Neuronal stem cell (in vitro differentiated cells): ENCODE results near the gene PLPP1.

ENCODE experiments used
- DNase-seq: peaks from one replicate; pipeline ENCODE4 v3.0.0-alpha.2; 2013; ENCODE audit warnings: low spot score
- H2AFZ ChIP-seq: one replicate; pipeline ENCODE4 v1.6.1; 2013; ENCODE audit warnings: mild to moderate bottlenecking, low read length, inconsistent platforms
- H2AK5ac ChIP-seq: 2 replicates; pipeline ENCODE4 v1.6.1; 2013; ENCODE audit warnings: low read depth, mild to moderate bottlenecking, inconsistent platforms, low read length, moderate library complexity, mixed read lengths
- H2BK120ac ChIP-seq: 2 replicates; pipeline ENCODE4 v1.6.1; 2013; ENCODE audit warnings: low read depth, mild to moderate bottlenecking, inconsistent platforms, low read length, moderate library complexity, mixed read lengths
- H2BK12ac ChIP-seq: one replicate; pipeline ENCODE4 v1.6.1; 2013; ENCODE audit warnings: low read length, inconsistent platforms
- H2BK15ac ChIP-seq: 2 replicates; pipeline ENCODE4 v1.6.1; 2013; ENCODE audit warnings: mild to moderate bottlenecking, low read length, inconsistent platforms, mixed read lengths
- H2BK5ac ChIP-seq: one replicate; pipeline ENCODE4 v1.6.1; 2013; ENCODE audit warnings: inconsistent platforms, mild to moderate bottlenecking, low read length, moderate library complexity
- H3K14ac ChIP-seq: one replicate; pipeline ENCODE4 v1.6.1; 2013; ENCODE audit warnings: low read length, inconsistent platforms
- H3K18ac ChIP-seq: 2 replicates; pipeline ENCODE4 v1.6.1; 2013; ENCODE audit warnings: low read length, inconsistent platforms
- H3K23ac ChIP-seq: 2 replicates; pipeline ENCODE4 v1.6.1; 2013; ENCODE audit warnings: low read depth, mild to moderate bottlenecking, mixed read lengths, low read length, inconsistent platforms; ENCODE audit not compliant: poor library complexity
- H3K27ac ChIP-seq: replicated peaks from 3 replicates; pipeline ENCODE4 v1.5.1; 2013; ENCODE audit warnings: low read length, inconsistent platforms
- H3K27me3 ChIP-seq, 3 experiments: 2 replicates each; pipeline ENCODE4 v1.6.1; 2013; ENCODE audit warnings: low read length in 3 of 3, mild to moderate bottlenecking in 2 of 3, inconsistent platforms in 1 of 3, low read depth in 1 of 3, mixed read lengths in 1 of 3, moderate library complexity in 1 of 3; ENCODE audit not compliant: control insufficient read depth in 3 of 3, insufficient read depth in 3 of 3
- H3K36me3 ChIP-seq, 2 donors: replicated peaks in 1 of 2; 2 replicates each; pipeline ENCODE4 v1.6.1; 2013; ENCODE audit warnings: low read length in 2 of 2; ENCODE audit not compliant: control insufficient read depth in 2 of 2, insufficient read depth in 2 of 2
- H3K4ac ChIP-seq: 2 replicates; pipeline ENCODE4 v1.6.1; 2013; ENCODE audit warnings: inconsistent platforms, mild to moderate bottlenecking, low read length, moderate library complexity
- H3K4me1 ChIP-seq, 2 donors: 1 replicate in 1 of 2; 2 replicates in 1 of 2; pipeline ENCODE4 v1.6.1; 2013; ENCODE audit warnings: low read length in 2 of 2, low read depth in 1 of 2; ENCODE audit not compliant: control insufficient read depth in 2 of 2, insufficient read depth in 1 of 2
- H3K4me2 ChIP-seq: one replicate; pipeline ENCODE4 v1.6.1; 2013; ENCODE audit warnings: mild to moderate bottlenecking, low read length, inconsistent platforms; ENCODE audit not compliant: insufficient read depth, poor library complexity, severe bottlenecking
- H3K4me3 ChIP-seq, 2 donors: 2 replicates each; pipeline ENCODE4 v1.5.1; 2013; ENCODE audit warnings: low read length in 2 of 2, mild to moderate bottlenecking in 2 of 2, inconsistent platforms in 1 of 2, moderate library complexity in 1 of 2
- H3K79me1 ChIP-seq: one replicate; pipeline ENCODE4 v1.6.1; 2013; ENCODE audit warnings: low read depth, mild to moderate bottlenecking, inconsistent platforms, low read length, moderate library complexity
- H3K9ac ChIP-seq: one replicate; pipeline ENCODE4 v1.6.1; 2013; ENCODE audit warnings: mild to moderate bottlenecking, low read depth, low read length, inconsistent platforms; ENCODE audit not compliant: poor library complexity
- H3K9me3 ChIP-seq, 2 donors: replicated peaks in 1 of 2; 2 replicates each; pipeline versions ENCODE3 to v1.6.1; 2013; ENCODE audit warnings: low read length in 2 of 2, mild to moderate bottlenecking in 2 of 2, inconsistent platforms in 1 of 2, low read depth in 1 of 2, mixed read lengths in 1 of 2, moderate library complexity in 1 of 2; ENCODE audit not compliant: control insufficient read depth in 2 of 2, insufficient read depth in 1 of 2
- H4K8ac ChIP-seq: one replicate; pipeline ENCODE4 v1.6.1; 2013; ENCODE audit warnings: low read depth, mild to moderate bottlenecking, inconsistent platforms, low read length, moderate library complexity
- H4K91ac ChIP-seq: one replicate; pipeline ENCODE4 v1.6.1; 2013; ENCODE audit warnings: low read length, low read depth, mild to moderate bottlenecking, inconsistent platforms; ENCODE audit not compliant: poor library complexity
- WGBS, 2 donors: extraction: QIAGEN DNeasy Blood & Tissue Kit; methylation state at CpG; one replicate each; pipeline ENCODE4 v1.1.7; 2013; ENCODE audit warnings: missing lambda C conversion rate in 2 of 2, mixed read lengths in 1 of 2; ENCODE audit not compliant: insufficient read length in 2 of 2, insufficient replicate concordance in 1 of 2; ENCODE audit errors: extremely low coverage in 2 of 2; 5-methylcytosine and 5-hydroxymethylcytosine counted together

The PLPP1 gene

DNA sequence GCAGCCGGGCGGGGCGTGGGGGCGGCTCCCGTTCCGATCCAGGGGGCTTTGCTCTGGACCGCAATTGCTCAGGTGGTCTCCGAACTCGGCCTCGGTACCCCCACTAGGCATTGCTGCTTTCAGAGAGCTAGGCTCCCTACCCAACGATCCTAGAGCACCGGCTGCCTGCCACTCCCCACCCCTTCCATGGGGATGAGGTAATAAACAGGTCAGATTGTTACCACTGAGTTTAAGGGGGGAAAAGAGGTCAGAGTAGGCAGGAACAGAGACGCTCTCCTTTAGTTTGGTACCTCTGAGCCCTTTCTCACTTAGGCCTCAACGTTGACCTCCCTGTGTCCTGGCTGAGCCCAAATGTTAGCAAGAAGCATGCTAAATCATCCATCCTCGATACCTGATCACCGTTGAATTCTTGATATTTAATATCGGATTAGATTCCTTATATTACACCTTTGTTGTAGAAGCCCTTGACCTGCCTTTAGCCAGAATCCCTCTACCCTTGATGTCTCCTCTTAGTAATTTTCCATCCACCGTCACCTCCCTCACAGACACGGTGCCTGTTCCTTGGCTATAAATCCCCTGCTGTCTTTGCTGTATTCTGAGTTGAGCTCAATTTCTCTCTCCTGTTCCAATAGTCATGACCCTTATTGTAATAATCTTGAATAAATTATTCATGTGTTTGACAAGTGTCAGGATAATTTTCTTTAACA is 588 bp upstream of the PLPP1 start:
- no CpG with 5 or more reads among the region's 19 CpGs for WGBS, 2 donors
- H3K27ac ChIP-seq: peak overlapping the region; percentile 56
- DNase-seq: no peak

DNA sequence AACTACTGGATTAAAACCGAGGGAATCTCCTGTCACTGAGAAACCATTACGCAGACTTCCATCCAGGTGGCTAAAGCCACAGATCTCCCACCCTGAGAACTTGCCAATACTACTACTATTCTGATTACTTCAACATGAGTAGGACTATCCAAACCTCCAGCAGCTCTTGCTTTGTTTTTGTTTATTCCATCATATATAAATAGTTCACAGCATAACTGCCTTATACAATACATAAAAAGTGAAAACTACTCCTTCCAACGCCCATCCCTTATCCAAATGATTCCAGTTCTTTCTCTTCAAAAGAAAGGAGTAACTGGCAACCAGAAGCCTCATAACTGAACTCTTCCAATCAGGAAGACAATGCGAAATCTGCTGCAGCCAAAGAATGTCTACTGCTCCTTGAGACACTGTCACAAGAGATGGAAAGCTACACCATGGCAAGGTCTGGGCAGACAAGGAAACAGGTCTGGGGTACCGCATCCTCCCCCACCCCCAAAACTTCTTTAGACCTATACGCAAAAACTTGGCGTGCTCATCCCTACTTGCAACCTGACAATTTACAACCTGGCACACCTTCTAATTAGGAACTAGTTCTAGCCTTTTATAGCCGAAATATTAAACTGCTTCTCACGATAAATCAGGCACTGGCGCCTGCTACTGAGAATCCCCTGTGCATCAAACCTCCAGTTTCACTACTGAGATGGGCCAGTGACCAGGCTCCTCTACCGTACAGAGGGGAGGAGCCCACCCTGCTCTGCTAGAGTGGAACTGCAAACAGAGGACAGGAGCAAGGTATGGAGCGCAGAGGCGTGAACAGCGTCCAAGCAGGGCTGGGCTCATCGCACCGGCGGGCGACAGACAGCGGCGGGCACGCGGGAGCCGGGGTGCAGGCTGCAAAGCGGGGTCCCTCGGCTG is 986 bp downstream of the PLPP1 start:
- Histone ChIP-seq H3K14ac (peak overlapping the region; percentile 94), H2BK12ac (no peak overlapping the region), H2BK15ac (peak overlapping the region; percentile 79), H3K9ac (peak overlapping the region; percentile 97), H3K36me3 (no peaks in the 10 kb centered on the region), H3K18ac (peak overlapping the region; percentile 99), H3K4me2 (peak overlapping the region; percentile 75), H2BK120ac (no peak overlapping the region), H3K27ac (peak overlapping the region; percentile 96), H3K4me1 (peaks cover 3 to 5% of the 10 kb centered on the region in 2 donors), H3K4ac (no peak overlapping the region), H3K4me3 (peak overlapping the region; percentile 80 to 97), H2AFZ (peak overlapping the region; percentile 100), H4K91ac (no peak overlapping the region), H2AK5ac (no peak overlapping the region), H3K79me1 (peaks cover 4% of the 10 kb centered on the region), H3K27me3 (peaks cover 0 to 7% (median 0%) of the 10 kb centered on the region in 3 experiments), H3K9me3 (no peaks in the 10 kb centered on the region), H4K8ac (no peak overlapping the region), H2BK5ac (peak overlapping the region; percentile 99), H3K23ac (peak overlapping the region; percentile 93)
- DNase-seq: peak; percentile 62
- WGBS, 2 donors: no CpG with 5 or more reads among the region's 25 CpGs

More for the DNA sequence above, 588 bp upstream of the PLPP1 start:
- Histone ChIP-seq H3K9me3 (no peaks in the 10 kb centered on the region), H2BK120ac (no peak overlapping the region), H3K9ac (peak overlapping the region; percentile 90), H2BK12ac (no peak overlapping the region), H3K18ac (peak overlapping the region; percentile 90), H3K4ac (no peak overlapping the region), H2AFZ (peak overlapping the region; percentile 100), H4K91ac (no peak overlapping the region), H3K4me1 (peaks cover 3 to 5% of the 10 kb centered on the region in 2 donors), H3K23ac (peak overlapping the region; percentile 93), H2BK5ac (peak overlapping the region; percentile 99), H3K36me3 (no peaks in the 10 kb centered on the region), H3K4me3 (peak overlapping the region; percentile 80 to 91), H4K8ac (no peak overlapping the region), H3K14ac (no peak overlapping the region), H3K79me1 (peaks cover 4% of the 10 kb centered on the region), H3K27me3 (peaks cover 0 to 7% (median 0%) of the 10 kb centered on the region in 3 experiments), H3K4me2 (peak overlapping the region; percentile 75), H2AK5ac (no peak overlapping the region), H2BK15ac (peak overlapping the region; percentile 14)

DNA sequence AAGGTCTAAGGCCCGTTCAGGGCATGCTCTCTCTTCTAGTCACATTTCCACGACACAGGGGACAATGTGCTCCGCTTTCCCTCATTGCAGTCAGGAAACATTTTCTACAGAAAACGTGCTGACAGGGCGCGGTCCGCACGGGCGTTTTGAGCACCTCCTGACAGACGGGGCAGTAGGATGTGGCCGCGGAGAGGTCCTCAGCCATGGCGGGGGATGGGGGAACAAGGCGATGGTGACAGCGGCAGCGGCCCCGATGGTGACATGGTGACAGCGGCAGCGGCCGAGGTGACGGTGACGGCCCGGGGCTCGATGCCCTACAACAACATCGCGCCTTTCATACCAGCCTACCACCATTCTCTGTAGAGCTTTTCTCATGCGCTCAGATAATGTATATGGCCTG is 4.1 kb downstream of the PLPP1 start:
- Histone ChIP-seq H4K8ac (no peak overlapping the region), H3K4me2 (no peak overlapping the region), H3K36me3 (no peaks in the 10 kb centered on the region), H3K27me3 (peaks cover 0 to 1% (median 0%) of the 10 kb centered on the region in 3 experiments), H2BK5ac (no peak overlapping the region), H3K18ac (peak overlapping the region; percentile 71), H2BK15ac (no peak overlapping the region), H3K9ac (no peak overlapping the region), H4K91ac (no peak overlapping the region), H2AK5ac (peak overlapping the region; percentile 81), H3K4me1 (peaks cover 3 to 5% of the 10 kb centered on the region in 2 donors), H2BK12ac (no peak overlapping the region), H2AFZ (no peak overlapping the region), H2BK120ac (no peak overlapping the region), H3K79me1 (peaks cover 4% of the 10 kb centered on the region), H3K4me3 (no peak overlapping the region), H3K23ac (peak overlapping the region; percentile 95), H3K14ac (peak overlapping the region; percentile 21), H3K4ac (no peak overlapping the region), H3K27ac (no peak overlapping the region), H3K9me3 (no peaks in the 10 kb centered on the region)
- DNase-seq: no peak
- no CpG with 5 or more reads among the region's 27 CpGs for WGBS, 2 donors

DNA sequence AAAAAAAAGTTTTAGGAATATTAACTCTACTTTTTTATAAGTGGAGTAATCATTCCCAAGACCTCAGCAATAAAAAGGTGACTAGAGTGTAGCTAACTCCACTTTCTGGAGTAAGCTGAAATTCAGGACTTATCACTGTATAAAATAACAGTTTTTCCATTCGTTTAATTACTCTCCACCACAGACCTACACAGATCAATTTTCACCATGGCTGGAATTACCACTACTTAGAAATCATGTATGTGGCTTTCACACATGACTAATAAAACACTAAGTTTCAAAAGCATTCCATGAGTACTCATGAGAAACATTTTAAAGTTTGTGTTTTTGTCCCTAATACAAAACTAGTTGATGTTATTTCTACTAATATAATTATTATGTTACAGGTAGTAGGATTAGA is 9.9 kb downstream of the PLPP1 start:
- Histone ChIP-seq H3K27ac (no peak overlapping the region), H3K4ac (no peak overlapping the region), H2BK15ac (no peak overlapping the region), H2BK5ac (no peak overlapping the region), H3K79me1 (no peaks in the 10 kb centered on the region), H3K4me2 (no peak overlapping the region), H3K27me3 (no peaks in the 10 kb centered on the region), H2BK120ac (no peak overlapping the region), H2AK5ac (no peak overlapping the region), H3K14ac (no peak overlapping the region), H3K9ac (no peak overlapping the region), H2AFZ (no peak overlapping the region), H3K4me3 (no peak overlapping the region), H4K91ac (no peak overlapping the region), H3K36me3 (no peaks in the 10 kb centered on the region), H2BK12ac (no peak overlapping the region), H3K4me1 (no peaks in the 10 kb centered on the region), H4K8ac (no peak overlapping the region), H3K9me3 (no peaks in the 10 kb centered on the region), H3K18ac (no peak overlapping the region), H3K23ac (no peak overlapping the region)
- no peak for DNase-seq
- WGBS, 2 donors: no CpG with 5 or more reads among the region's 1 CpG
